Activated naive CD4-positive, alpha-beta T cell treated with anti-CD3 and anti-CD28 coated beads, Interleukin-2, amount 50 U/mL, for 72 hours (primary cell): ENCODE data around the gene GID8. TPM values are rescaled to one million over a fixed set of nuclear protein-coding genes. Genes with fewer than 3 reads are reported as not detected.
A peak's percentile ranks its signal among the peaks of the same experiment; 100 is the strongest.

Source experiments
- ATAC-seq, 2 donors: fragments of 150-1000 bp; cut with Tn5 transposase; 2 replicates each; pipeline ENCODE4 v1.10.0; 2021; ENCODE audit warnings: mild to moderate bottlenecking in 2 of 2, moderate library complexity in 2 of 2
- DNase-seq, 2 donors: peaks; one replicate each; pipeline ENCODE4 v3.0.0; 2021 to 2022; ENCODE audit warnings: low spot score in 2 of 2
- H3K27ac Mint-ChIP-seq, 2 donors: one replicate each; pipeline ENCODE4 v1.8.0; 2022; ENCODE audit warnings: mild to moderate bottlenecking in 2 of 2, mixed read lengths in 2 of 2
- H3K36me3 Mint-ChIP-seq, 2 donors: one replicate each; pipeline ENCODE4 v1.8.0; 2022; ENCODE audit warnings: mixed read lengths in 2 of 2
- H3K9me3 Mint-ChIP-seq, 2 donors: one replicate each; pipeline ENCODE4 v1.8.0; 2022; ENCODE audit warnings: mixed read lengths in 2 of 2
- total RNA-seq, 2 donors: library from RNA; stranded (reverse); gene quantifications; one replicate each; pipeline ENCODE4 v1.2.3, GENCODE V29; 2022

GID8 gene
- total RNA-seq, 2 donors from 2014 or later = 39.7 to 47.3 TPM

GRCh38 chr20:62978561-62978943 is 40.6 kb downstream of the GID8 start:
- H3K9me3 Mint-ChIP-seq = no peaks in the 10 kb centered on the region
- no peaks in the 10 kb centered on the region for H3K36me3 Mint-ChIP-seq
- ATAC-seq (no peak), DNase-seq (no peak)
- H3K27ac Mint-ChIP-seq = no peak overlapping the region

DNA sequence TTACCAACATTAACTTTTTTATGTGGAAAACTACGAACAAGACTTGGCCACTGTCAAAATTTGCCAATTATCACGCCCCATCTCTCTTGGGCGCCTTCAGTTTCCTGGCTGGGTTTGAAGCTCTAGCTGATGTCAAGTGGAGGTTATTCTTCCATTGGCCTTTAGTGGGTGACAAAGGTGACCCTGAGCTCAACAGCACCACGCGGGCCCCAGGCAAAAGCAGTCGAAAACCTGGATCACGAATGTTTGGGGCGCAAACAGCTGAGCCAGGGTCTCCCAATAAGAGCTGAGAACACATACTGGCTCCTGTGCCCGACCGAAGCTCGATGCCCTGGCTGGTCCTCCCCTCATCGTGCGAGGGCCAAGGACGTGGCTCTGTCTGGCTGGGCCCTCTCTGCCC is 41.4 kb downstream of the GID8 start:
- H3K9me3 Mint-ChIP-seq = no peaks in the 10 kb centered on the region
- H3K27ac Mint-ChIP-seq = no peak overlapping the region
- H3K36me3 Mint-ChIP-seq = no peaks in the 10 kb centered on the region
- DNase-seq (no peak), ATAC-seq (no peak)

DNA sequence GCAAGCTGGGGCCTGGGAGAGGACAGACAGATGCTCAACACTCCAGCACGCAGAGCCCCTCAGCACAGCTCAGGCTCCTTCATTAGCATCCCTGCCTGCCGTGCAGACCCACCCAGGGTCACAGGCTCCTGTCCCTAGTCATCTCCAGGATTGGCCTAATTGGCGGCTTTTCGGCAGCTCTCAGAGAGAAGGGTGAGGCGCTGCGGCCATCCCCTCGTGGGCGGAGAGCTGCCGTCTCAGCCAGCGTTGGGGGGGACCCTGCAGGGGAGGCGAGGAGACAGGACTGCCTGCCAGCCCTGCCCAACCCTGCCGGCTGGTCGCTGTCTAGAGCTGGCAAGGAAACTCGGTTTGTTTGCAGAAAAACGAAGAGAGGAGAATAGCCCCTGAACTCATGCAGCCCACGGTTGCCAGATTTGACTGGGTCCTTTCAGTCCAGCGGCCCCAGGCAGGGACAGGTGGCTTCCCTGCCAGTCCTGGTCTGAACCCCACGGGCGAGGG is 42.0 kb downstream of the GID8 start:
- no peak for ATAC-seq
- H3K36me3 Mint-ChIP-seq = no peaks in the 10 kb centered on the region
- no peak for DNase-seq
- no peak overlapping the region for H3K27ac Mint-ChIP-seq
- no peaks in the 10 kb centered on the region for H3K9me3 Mint-ChIP-seq

GRCh38 chr20:62980380-62980960 is 42.5 kb downstream of the GID8 start:
- no peak for ATAC-seq
- Mint-ChIP-seq H3K36me3 (no peaks in the 10 kb centered on the region), H3K9me3 (no peaks in the 10 kb centered on the region)

DNA sequence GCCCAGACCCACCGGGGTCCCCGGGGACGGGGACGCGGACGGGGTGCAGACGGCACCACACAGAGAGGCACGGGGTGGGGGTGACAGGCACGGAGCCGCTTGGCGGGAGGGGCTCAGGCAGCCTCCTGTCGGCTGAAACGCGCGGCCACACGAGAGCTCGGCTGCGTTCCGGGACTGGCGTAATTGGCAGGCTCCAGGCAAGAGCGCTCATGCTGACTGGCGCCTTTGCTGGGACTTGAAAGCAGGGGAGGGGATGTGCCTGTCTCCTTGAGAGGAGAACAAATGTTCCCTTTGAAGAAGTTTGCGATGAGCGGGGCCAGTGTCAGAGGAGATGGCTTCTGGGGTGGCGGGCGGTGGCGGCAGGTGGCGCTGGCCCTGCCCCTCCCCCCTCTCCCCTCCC is 43.0 kb downstream of the GID8 start:
- peak in 1 of 2 donors; percentile 28 for ATAC-seq
- DNase-seq = no peak
- Mint-ChIP-seq H3K9me3 (no peaks in the 10 kb centered on the region), H3K27ac (no peak overlapping the region), H3K36me3 (no peaks in the 10 kb centered on the region)

More at GRCh38 chr20:62980380-62980960, 42.5 kb downstream of the GID8 start:
- no peak overlapping the region for H3K27ac Mint-ChIP-seq
- DNase-seq = no peak

- no peaks in the 10 kb centered on the region for H3K9me3 Mint-ChIP-seq
Observed at GRCh38 chr20:62982124-62983075, 44.5 kb downstream of the GID8 start.

GRCh38 chr20:62983210-62983609 is 45.3 kb downstream of the GID8 start:
- H3K9me3 Mint-ChIP-seq = no peaks in the 10 kb centered on the region
- H3K36me3 Mint-ChIP-seq = no peaks in the 10 kb centered on the region
- no peak for DNase-seq
- no peak for ATAC-seq
- H3K27ac Mint-ChIP-seq = no peak overlapping the region

More at GRCh38 chr20:62982124-62983075, 44.5 kb downstream of the GID8 start:
- Mint-ChIP-seq H3K36me3 (no peaks in the 10 kb centered on the region), H3K27ac (no peak overlapping the region)
- DNase-seq = no peak
- ATAC-seq = no peak

- no peak for ATAC-seq
- no peaks in the 10 kb centered on the region for H3K9me3 Mint-ChIP-seq
- DNase-seq = no peak
- no peak overlapping the region for H3K27ac Mint-ChIP-seq
- H3K36me3 Mint-ChIP-seq = no peaks in the 10 kb centered on the region
Observed at GRCh38 chr20:62984666-62985443, 46.9 kb downstream of the GID8 start.

- Mint-ChIP-seq H3K36me3 (no peaks in the 10 kb centered on the region), H3K9me3 (no peaks in the 10 kb centered on the region), H3K27ac (no peak overlapping the region)
- ATAC-seq (no peak), DNase-seq (no peak)
Observed at GRCh38 chr20:62985444-62985778, 47.5 kb downstream of the GID8 start.

DNA sequence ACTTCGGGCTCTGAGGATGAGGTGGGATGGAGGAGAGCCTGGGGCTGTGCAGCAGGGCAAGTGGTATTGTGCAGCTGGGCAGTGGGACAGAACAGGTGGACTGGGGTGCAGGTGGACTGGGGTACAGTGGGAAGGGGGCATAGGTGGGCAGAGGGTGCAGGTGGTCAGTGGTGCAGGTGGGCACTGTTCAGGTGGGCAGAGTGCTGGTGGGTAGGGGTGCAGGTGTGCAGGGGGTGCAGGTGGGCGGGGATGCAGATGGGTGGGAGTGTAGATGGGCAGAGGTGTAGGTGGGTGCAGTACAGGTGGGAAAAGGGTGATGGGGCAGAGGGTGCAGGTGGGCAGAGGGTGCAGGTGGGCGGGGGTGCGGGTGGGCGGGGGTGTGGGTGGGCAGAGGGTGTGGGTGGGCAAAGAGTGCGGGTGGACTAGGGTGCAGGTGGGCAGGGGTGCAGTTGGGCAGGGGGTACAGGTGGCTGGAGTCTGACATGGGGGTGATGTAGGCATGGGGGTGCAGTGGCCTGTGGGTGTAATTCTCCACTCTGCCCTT is 48.4 kb downstream of the GID8 start:
- ATAC-seq (no peak), DNase-seq (no peak)
- H3K36me3 Mint-ChIP-seq = no peaks in the 10 kb centered on the region
- no peaks in the 10 kb centered on the region for H3K9me3 Mint-ChIP-seq
- H3K27ac Mint-ChIP-seq = no peak overlapping the region

DNA sequence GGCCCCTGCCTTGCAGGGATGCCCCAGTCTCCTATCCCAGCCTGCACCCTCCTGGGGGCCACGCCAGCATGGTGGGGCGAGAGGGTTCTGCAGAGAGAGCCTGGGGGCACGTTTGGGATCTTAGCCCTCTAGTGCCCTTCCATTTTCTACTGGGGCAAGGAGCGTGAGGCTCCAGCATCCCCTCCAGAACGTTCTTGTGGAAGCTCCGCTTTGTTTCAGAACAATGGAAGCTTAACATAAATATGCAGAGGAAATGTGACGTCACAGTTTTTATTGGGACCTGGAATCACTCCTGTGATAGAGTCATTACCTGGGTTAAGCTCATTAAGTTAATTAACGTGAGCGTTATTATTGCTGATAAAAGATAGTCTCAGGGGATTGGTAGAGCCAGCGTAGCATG is 49.2 kb downstream of the GID8 start:
- no peaks in the 10 kb centered on the region for H3K9me3 Mint-ChIP-seq

GRCh38 chr20:62989201-62989601 is 51.3 kb downstream of the GID8 start:
- ATAC-seq (peak; percentile 74 to 81), DNase-seq (no peak)
- no peaks in the 10 kb centered on the region for H3K36me3 Mint-ChIP-seq
- no peaks in the 10 kb centered on the region for H3K9me3 Mint-ChIP-seq
- peak overlapping the region in 1 of 2 donors; percentile 61 for H3K27ac Mint-ChIP-seq

More for the DNA sequence above, 49.2 kb downstream of the GID8 start:
- Mint-ChIP-seq H3K36me3 (no peaks in the 10 kb centered on the region), H3K27ac (no peak overlapping the region)
- DNase-seq = no peak
- ATAC-seq = no peak

DNA sequence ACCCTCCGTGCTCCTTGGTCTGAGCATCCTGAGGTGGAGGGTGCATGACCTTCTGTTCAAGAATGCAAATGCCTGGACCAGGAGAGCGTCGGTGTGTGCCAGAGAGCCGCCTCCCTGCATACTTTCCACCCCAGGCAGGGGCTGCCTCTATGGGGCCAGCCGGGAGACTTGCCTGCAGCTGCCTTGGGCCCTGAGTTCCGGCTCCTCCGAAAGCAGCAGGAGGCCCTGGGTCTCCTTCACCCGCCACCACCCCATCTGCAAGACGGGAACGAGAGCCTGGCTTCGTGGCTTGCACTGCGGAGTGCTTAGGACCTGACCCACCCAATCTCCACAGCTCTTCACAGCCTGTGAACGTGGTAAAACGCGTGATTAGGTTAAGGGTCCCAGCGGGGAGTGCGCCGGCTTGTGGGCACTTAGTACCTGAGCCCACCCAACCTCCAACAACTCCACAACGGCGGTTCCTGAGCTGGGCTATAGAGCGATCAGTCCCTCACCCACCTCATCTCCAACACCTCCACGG is 52.4 kb downstream of the GID8 start:
- ATAC-seq = no peak
- Mint-ChIP-seq H3K36me3 (no peaks in the 10 kb centered on the region), H3K9me3 (no peaks in the 10 kb centered on the region), H3K27ac (no peak overlapping the region)
- DNase-seq = no peak

DNA sequence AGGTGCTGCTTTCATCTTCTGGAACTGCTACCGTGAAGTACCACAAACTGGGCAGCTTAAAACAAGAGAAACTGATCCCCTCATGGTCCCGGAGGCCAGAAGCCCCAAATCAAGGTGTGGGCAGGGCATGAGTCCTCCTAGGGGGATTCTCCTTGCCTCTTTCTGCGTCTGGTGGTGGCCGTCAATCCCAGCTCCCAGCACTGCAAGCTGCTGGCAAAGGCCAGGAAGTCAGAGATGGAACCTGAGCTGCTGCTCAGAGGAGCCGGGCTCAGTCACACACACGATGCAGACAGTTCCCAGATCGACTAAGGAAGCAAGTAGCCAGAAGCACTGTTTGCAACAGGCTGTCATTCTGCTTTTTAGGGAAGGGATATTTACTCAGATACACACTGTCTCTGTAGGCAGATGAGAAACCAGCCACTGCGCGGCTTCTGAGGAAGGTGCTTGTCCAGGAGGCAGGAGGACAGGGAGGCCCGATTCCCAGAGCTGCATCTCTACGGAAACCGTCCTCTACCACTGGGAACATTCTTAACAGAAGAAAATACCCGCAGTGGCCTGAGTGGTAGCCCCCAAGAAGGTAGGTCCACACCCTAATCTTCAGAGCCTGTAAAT is 53.4 kb downstream of the GID8 start:
- H3K27ac Mint-ChIP-seq = no peak overlapping the region
- no peaks in the 10 kb centered on the region for H3K36me3 Mint-ChIP-seq
- ATAC-seq = no peak
- no peak for DNase-seq
- H3K9me3 Mint-ChIP-seq = no peaks in the 10 kb centered on the region

GRCh38 chr20:62991863-62992262 is 53.9 kb downstream of the GID8 start:
- Mint-ChIP-seq H3K9me3 (no peaks in the 10 kb centered on the region), H3K36me3 (no peaks in the 10 kb centered on the region), H3K27ac (peak overlapping the region in 1 of 2 donors; percentile 15)
- ATAC-seq (no peak), DNase-seq (no peak)

- no peak overlapping the region for H3K27ac Mint-ChIP-seq
- no peaks in the 10 kb centered on the region for H3K9me3 Mint-ChIP-seq
- no peaks in the 10 kb centered on the region for H3K36me3 Mint-ChIP-seq
- DNase-seq (no peak), ATAC-seq (no peak)
Observed at GRCh38 chr20:62993856-62994494, 56.0 kb downstream of the GID8 start.
